ENCODE results near the gene ROBO1.

Gene ROBO1

GRCh38 chr3:78963771-78964170 lies 804.0 kb downstream of the ROBO1 start:
- no peak for DNase-seq

GRCh38 chr3:78957456-78957855 lies 810.3 kb downstream of the ROBO1 start:
- DNase-seq: no peak

- DNase-seq: no peak
Observed at GRCh38 chr3:78951342-78951945, 816.4 kb downstream of the ROBO1 start.

- DNase-seq: no peak
Observed at GRCh38 chr3:78941587-78941986, 826.2 kb downstream of the ROBO1 start.

- DNase-seq: no peak
Observed at GRCh38 chr3:78940626-78941025, 827.2 kb downstream of the ROBO1 start.

- DNase-seq: no peak
Observed at GRCh38 chr3:78940128-78940527, 827.7 kb downstream of the ROBO1 start.

- DNase-seq: no peak
Observed at GRCh38 chr3:78937475-78937874, 830.3 kb downstream of the ROBO1 start.

- no peak for DNase-seq
Observed at GRCh38 chr3:78927759-78928158, 840.0 kb downstream of the ROBO1 start.

GRCh38 chr3:78926523-78926922 lies 841.3 kb downstream of the ROBO1 start:
- no peak for DNase-seq

GRCh38 chr3:78924711-78925110 lies 843.1 kb downstream of the ROBO1 start:
- no peak for DNase-seq

- DNase-seq: no peak
Observed at GRCh38 chr3:78919021-78919755, 848.6 kb downstream of the ROBO1 start.

GRCh38 chr3:78918361-78919020 lies 849.3 kb downstream of the ROBO1 start:
- DNase-seq: no peak

GRCh38 chr3:78917536-78917935 lies 850.3 kb downstream of the ROBO1 start:
- no peak for DNase-seq

GRCh38 chr3:78913711-78914110 lies 854.1 kb downstream of the ROBO1 start:
- DNase-seq: no peak

GRCh38 chr3:78912687-78913086 lies 855.1 kb downstream of the ROBO1 start:
- no peak for DNase-seq

- DNase-seq: no peak
Observed at GRCh38 chr3:78912259-78912658, 855.5 kb downstream of the ROBO1 start.

GRCh38 chr3:78911394-78911793 lies 856.4 kb downstream of the ROBO1 start:
- DNase-seq: no peak

GRCh38 chr3:78908236-78908635 lies 859.6 kb downstream of the ROBO1 start:
- DNase-seq: no peak

GRCh38 chr3:78907367-78907766 lies 860.4 kb downstream of the ROBO1 start:
- DNase-seq: no peak

GRCh38 chr3:78906930-78907329 lies 860.9 kb downstream of the ROBO1 start:
- DNase-seq: no peak

GRCh38 chr3:78906245-78906644 lies 861.6 kb downstream of the ROBO1 start:
- DNase-seq: no peak

GRCh38 chr3:78905700-78906099 lies 862.1 kb downstream of the ROBO1 start:
- no peak for DNase-seq

GRCh38 chr3:78901544-78901943 lies 866.3 kb downstream of the ROBO1 start:
- DNase-seq: no peak

GRCh38 chr3:78900880-78901279 lies 866.9 kb downstream of the ROBO1 start:
- no peak for DNase-seq

All from NCI-H1417 treated with DMSO at 0.1 percent for 48 hours (cell line).